HEK293 (cell line): ENCODE data around the gene GUK1.

ENCODE experiments used
- ATF2 ChIP-seq: fragments of 450-650 bp; formaldehyde crosslinking; IDR thresholded peaks from 2 replicates; pipeline ENCODE4 v1.5.1; 2016; ENCODE audit warnings: missing biosample characterization, missing genetic modification characterization, low read depth
- CTCF ChIP-seq: fragments of 450-650 bp; formaldehyde crosslinking; IDR thresholded peaks from 2 replicates; pipeline ENCODE4 v1.5.1; 2016; ENCODE audit warnings: missing biosample characterization, missing genetic modification characterization
- GFI1B ChIP-seq: fragments of 450-650 bp; formaldehyde crosslinking; IDR thresholded peaks from 2 replicates; pipeline ENCODE4 v1.5.1; 2016; ENCODE audit warnings: missing biosample characterization, missing genetic modification characterization
- MZF1 ChIP-seq: fragments of 450-650 bp; formaldehyde crosslinking; IDR thresholded peaks from 2 replicates; pipeline ENCODE4 v1.5.1; 2017; ENCODE audit warnings: missing biosample characterization, missing genetic modification characterization, borderline replicate concordance
- YY2 ChIP-seq: fragments of 450-650 bp; formaldehyde crosslinking; IDR thresholded peaks from 2 replicates; pipeline ENCODE4 v1.5.1; 2016; ENCODE audit warnings: missing biosample characterization, missing genetic modification characterization
- ZBTB7A ChIP-seq: fragments of 450-650 bp; formaldehyde crosslinking; IDR thresholded peaks from 2 replicates; pipeline ENCODE4 v1.5.1; 2016; ENCODE audit warnings: low read depth, missing biosample characterization, missing genetic modification characterization
- ZNF23 ChIP-seq: fragments of 450-650 bp; formaldehyde crosslinking; IDR thresholded peaks from 2 replicates; pipeline ENCODE4 v1.5.1; 2016; ENCODE audit warnings: missing biosample characterization, missing genetic modification characterization, borderline replicate concordance
- ZNF341 ChIP-seq: fragments of 450-650 bp; formaldehyde crosslinking; IDR thresholded peaks from 2 replicates; pipeline ENCODE4; 2016; ENCODE audit warnings: low read depth, missing biosample characterization, missing genetic modification characterization
- ZNF398 ChIP-seq: fragments of 450-650 bp; formaldehyde crosslinking; IDR thresholded peaks from 2 replicates; pipeline ENCODE4 v1.5.1; 2017; ENCODE audit warnings: missing biosample characterization, missing genetic modification characterization
- ZNF623 ChIP-seq: fragments of 450-650 bp; formaldehyde crosslinking; IDR thresholded peaks from 2 replicates; pipeline ENCODE4 v1.5.1; 2016; ENCODE audit warnings: missing biosample characterization, missing genetic modification characterization
- ZSCAN18 ChIP-seq: fragments of 450-650 bp; formaldehyde crosslinking; IDR thresholded peaks from 2 replicates; pipeline ENCODE4 v1.5.1; 2016; ENCODE audit warnings: missing biosample characterization, missing genetic modification characterization
- TF ChIP-seq, protein P1 (sequence below): fragments of 450-650 bp; formaldehyde crosslinking; IDR thresholded peaks from 2 replicates; pipeline ENCODE4 v1.5.1; 2016; ENCODE audit warnings: missing biosample characterization, missing genetic modification characterization, borderline replicate concordance
- TF ChIP-seq, protein P2 (sequence below): fragments of 450-650 bp; formaldehyde crosslinking; IDR thresholded peaks from 2 replicates; pipeline ENCODE4 v1.5.1; 2016; ENCODE audit warnings: missing biosample characterization, missing genetic modification characterization
- TF ChIP-seq, protein P3 (sequence below): fragments of 450-650 bp; formaldehyde crosslinking; IDR thresholded peaks from 2 replicates; pipeline ENCODE4 v1.5.1; 2016; ENCODE audit warnings: missing biosample characterization, missing genetic modification characterization
- TF ChIP-seq, protein P4 (sequence below): fragments of 450-650 bp; formaldehyde crosslinking; IDR thresholded peaks from 2 replicates; pipeline ENCODE4 v1.5.1; 2016; ENCODE audit warnings: missing biosample characterization, missing genetic modification characterization
- TF ChIP-seq, protein P5 (sequence below): fragments of 450-650 bp; formaldehyde crosslinking; optimal IDR thresholded peaks from 2 replicates; pipeline ENCODE3; 2016; ENCODE audit warnings: missing biosample characterization, mild to moderate bottlenecking, missing genetic modification characterization

GUK1 gene

GRCh38 chr1:228165372-228166169 is 25.5 kb downstream of the GUK1 start, which contains the start of gene IBA57 (continued):
- TF ChIP-seq ZSCAN18 (tag by site-specific recombination) = 0 out of 2 replicates have a peak, but pooled peaks have one; percentile 27
- TF ChIP-seq, protein P1, sequence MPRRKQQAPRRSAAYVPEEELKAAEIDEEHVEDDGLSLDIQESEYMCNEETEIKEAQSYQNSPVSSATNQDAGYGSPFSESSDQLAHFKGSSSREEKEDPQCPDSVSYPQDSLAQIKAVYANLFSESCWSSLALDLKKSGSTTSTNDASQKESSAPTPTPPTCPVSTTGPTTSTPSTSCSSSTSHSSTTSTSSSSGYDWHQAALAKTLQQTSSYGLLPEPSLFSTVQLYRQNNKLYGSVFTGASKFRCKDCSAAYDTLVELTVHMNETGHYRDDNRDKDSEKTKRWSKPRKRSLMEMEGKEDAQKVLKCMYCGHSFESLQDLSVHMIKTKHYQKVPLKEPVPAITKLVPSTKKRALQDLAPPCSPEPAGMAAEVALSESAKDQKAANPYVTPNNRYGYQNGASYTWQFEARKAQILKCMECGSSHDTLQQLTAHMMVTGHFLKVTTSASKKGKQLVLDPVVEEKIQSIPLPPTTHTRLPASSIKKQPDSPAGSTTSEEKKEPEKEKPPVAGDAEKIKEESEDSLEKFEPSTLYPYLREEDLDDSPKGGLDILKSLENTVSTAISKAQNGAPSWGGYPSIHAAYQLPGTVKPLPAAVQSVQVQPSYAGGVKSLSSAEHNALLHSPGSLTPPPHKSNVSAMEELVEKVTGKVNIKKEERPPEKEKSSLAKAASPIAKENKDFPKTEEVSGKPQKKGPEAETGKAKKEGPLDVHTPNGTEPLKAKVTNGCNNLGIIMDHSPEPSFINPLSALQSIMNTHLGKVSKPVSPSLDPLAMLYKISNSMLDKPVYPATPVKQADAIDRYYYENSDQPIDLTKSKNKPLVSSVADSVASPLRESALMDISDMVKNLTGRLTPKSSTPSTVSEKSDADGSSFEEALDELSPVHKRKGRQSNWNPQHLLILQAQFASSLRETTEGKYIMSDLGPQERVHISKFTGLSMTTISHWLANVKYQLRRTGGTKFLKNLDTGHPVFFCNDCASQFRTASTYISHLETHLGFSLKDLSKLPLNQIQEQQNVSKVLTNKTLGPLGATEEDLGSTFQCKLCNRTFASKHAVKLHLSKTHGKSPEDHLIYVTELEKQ (tag by site-specific recombination) = peak; percentile 31; the same call in 1 of the 2 replicates
- TF ChIP-seq ZNF341 (tag by site-specific recombination) = peak; percentile 26; the same call in 1 of the 2 replicates
- TF ChIP-seq, protein P2, sequence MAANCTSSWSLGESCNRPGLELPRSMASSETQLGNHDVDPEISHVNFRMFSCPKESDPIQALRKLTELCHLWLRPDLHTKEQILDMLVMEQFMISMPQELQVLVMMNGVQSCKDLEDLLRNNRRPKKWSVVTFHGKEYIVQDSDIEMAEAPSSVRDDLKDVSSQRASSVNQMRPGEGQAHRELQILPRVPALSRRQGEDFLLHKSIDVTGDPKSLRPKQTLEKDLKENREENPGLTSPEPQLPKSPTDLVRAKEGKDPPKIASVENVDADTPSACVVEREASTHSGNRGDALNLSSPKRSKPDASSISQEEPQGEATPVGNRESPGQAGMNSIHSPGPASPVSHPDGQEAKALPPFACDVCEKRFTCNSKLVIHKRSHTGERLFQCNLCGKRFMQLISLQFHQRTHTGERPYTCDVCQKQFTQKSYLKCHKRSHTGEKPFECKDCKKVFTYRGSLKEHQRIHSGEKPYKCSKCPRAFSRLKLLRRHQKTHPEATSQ (tag by site-specific recombination) = 0 out of 2 replicates have a peak, but pooled peaks have one; percentile 13
- TF ChIP-seq, protein P3, sequence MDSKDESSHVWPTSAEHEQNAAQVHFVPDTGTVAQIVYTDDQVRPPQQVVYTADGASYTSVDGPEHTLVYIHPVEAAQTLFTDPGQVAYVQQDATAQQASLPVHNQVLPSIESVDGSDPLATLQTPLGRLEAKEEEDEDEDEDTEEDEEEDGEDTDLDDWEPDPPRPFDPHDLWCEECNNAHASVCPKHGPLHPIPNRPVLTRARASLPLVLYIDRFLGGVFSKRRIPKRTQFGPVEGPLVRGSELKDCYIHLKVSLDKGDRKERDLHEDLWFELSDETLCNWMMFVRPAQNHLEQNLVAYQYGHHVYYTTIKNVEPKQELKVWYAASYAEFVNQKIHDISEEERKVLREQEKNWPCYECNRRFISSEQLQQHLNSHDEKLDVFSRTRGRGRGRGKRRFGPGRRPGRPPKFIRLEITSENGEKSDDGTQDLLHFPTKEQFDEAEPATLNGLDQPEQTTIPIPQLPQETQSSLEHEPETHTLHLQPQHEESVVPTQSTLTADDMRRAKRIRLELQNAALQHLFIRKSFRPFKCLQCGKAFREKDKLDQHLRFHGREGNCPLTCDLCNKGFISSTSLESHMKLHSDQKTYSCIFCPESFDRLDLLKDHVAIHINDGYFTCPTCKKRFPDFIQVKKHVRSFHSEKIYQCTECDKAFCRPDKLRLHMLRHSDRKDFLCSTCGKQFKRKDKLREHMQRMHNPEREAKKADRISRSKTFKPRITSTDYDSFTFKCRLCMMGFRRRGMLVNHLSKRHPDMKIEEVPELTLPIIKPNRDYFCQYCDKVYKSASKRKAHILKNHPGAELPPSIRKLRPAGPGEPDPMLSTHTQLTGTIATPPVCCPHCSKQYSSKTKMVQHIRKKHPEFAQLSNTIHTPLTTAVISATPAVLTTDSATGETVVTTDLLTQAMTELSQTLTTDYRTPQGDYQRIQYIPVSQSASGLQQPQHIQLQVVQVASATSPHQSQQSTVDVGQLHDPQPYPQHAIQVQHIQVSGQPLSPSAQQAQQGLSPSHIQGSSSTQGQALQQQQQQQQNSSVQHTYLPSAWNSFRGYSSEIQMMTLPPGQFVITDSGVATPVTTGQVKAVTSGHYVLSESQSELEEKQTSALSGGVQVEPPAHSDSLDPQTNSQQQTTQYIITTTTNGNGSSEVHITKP = peak; percentile 90
- TF ChIP-seq, protein P4, sequence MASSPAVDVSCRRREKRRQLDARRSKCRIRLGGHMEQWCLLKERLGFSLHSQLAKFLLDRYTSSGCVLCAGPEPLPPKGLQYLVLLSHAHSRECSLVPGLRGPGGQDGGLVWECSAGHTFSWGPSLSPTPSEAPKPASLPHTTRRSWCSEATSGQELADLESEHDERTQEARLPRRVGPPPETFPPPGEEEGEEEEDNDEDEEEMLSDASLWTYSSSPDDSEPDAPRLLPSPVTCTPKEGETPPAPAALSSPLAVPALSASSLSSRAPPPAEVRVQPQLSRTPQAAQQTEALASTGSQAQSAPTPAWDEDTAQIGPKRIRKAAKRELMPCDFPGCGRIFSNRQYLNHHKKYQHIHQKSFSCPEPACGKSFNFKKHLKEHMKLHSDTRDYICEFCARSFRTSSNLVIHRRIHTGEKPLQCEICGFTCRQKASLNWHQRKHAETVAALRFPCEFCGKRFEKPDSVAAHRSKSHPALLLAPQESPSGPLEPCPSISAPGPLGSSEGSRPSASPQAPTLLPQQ (tag by site-specific recombination) = peak; percentile 73
- TF ChIP-seq CTCF (tag by site-specific recombination) = peak; percentile 99
- TF ChIP-seq GFI1B (tag by site-specific recombination) = no peak
- TF ChIP-seq ZNF23 (tag by site-specific recombination) = no peak
- peak; percentile 100 for TF ChIP-seq ATF2 (tag by site-specific recombination)
- TF ChIP-seq ZNF398 (tag by site-specific recombination) = peak; percentile 22; the same call in 1 of the 2 replicates
- TF ChIP-seq MZF1 (tag by site-specific recombination) = no peak
- TF ChIP-seq YY2 (tag by site-specific recombination) = peak; percentile 56; the same call in 1 of the 2 replicates
- no peak for TF ChIP-seq ZNF623 (tag by site-specific recombination)
- TF ChIP-seq ZBTB7A = peak; percentile 52; the same call in 1 of the 2 replicates
- TF ChIP-seq, protein P5, sequence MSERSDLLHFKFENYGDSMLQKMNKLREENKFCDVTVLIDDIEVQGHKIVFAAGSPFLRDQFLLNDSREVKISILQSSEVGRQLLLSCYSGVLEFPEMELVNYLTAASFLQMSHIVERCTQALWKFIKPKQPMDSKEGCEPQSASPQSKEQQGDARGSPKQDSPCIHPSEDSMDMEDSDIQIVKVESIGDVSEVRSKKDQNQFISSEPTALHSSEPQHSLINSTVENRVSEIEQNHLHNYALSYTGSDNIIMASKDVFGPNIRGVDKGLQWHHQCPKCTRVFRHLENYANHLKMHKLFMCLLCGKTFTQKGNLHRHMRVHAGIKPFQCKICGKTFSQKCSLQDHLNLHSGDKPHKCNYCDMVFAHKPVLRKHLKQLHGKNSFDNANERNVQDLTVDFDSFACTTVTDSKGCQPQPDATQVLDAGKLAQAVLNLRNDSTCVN (tag by site-specific recombination) = peak; percentile 99
